Thoracic aorta (tissue), 2 donors: ENCODE measurements around the gene MTHFD1. TPM values are rescaled to one million over a fixed set of nuclear protein-coding genes. Genes with fewer than 3 reads are reported as not detected.

Experiments
- ATAC-seq: fragments of 150-250 bp; one replicate; pipeline ENCODE4 v1.8.0; 2017; ENCODE audit warnings: low read depth; ENCODE audit not compliant: insufficient number of reproducible peaks, low FRiP score
- DNase-seq: peaks from one replicate; pipeline ENCODE4 v3.0.0-alpha.2; 2020; ENCODE audit warnings: low spot score
- H3K27ac ChIP-seq, 2 donors: fragments of 200-600 bp; sonication (generic); 1 replicate in 1 of 2; 2 replicates in 1 of 2; pipeline ENCODE4 v1.5.1; 2016; ENCODE audit warnings: mild to moderate bottlenecking in 2 of 2, moderate library complexity in 2 of 2
- H3K27me3 ChIP-seq: fragments of 200-600 bp; sonication (generic); replicated peaks from 2 replicates; pipeline ENCODE4 v1.6.0; 2016; ENCODE audit warnings: mild to moderate bottlenecking; ENCODE audit not compliant: insufficient read depth
- H3K36me3 ChIP-seq: fragments of 200-600 bp; sonication (generic); one replicate; pipeline ENCODE4 v1.5.1; 2016
- H3K4me1 ChIP-seq, 2 donors: fragments of 200-600 bp; sonication (generic); 1 replicate in 1 of 2; 2 replicates in 1 of 2; pipeline versions ENCODE4 v1.5.1 to v1.6.0; 2016; ENCODE audit warnings: low read depth in 2 of 2, mild to moderate bottlenecking in 1 of 2; ENCODE audit not compliant: control insufficient read depth in 1 of 2
- H3K4me3 ChIP-seq: fragments of 200-600 bp; sonication (generic); 2 replicates; pipeline ENCODE4 v1.5.1; 2016; ENCODE audit warnings: mild to moderate bottlenecking
- H3K9me3 ChIP-seq: fragments of 200-600 bp; sonication (generic); 2 replicates; pipeline ENCODE4 v1.5.1; 2016
- CTCF ChIP-seq: fragments of 200-600 bp; sonication (generic); IDR thresholded peaks from one replicate; pipeline ENCODE4 v1.5.1; 2019; ENCODE audit warnings: antibody characterized with exemption
- total RNA-seq, 2 donors: library from RNA; depleted of rRNA; stranded (reverse); fragments of >200 nt; gene quantifications; one replicate each; pipeline versions ENCODE4 v1.1.0 to v1.2.3, GENCODE V29; 2016

MTHFD1 gene
- total RNA-seq, 2 donors from 2014 or later = 26.5 to 33.7 TPM

GRCh38 chr14:64504897-64505794, 117.0 kb downstream of the MTHFD1 start:
- peak overlapping the region; percentile 100 for H3K27ac ChIP-seq
- ATAC-seq (peak; percentile 37), DNase-seq (peak; percentile 69)
- H3K9me3 ChIP-seq = no peaks in the 10 kb centered on the region
- no peak for TF ChIP-seq CTCF
- no peaks in the 10 kb centered on the region for H3K27me3 ChIP-seq
- H3K36me3 ChIP-seq = no peaks in the 10 kb centered on the region
- peak overlapping the region; percentile 98 for H3K4me3 ChIP-seq
- H3K4me1 ChIP-seq = peaks cover 56 to 57% of the 10 kb centered on the region in 2 donors

GRCh38 chr14:64506721-64507120, 118.6 kb downstream of the MTHFD1 start:
- H3K4me1 ChIP-seq = peaks cover 48 to 58% of the 10 kb centered on the region in 2 donors
- TF ChIP-seq CTCF = no peak
- ATAC-seq = no peak
- peak overlapping the region in 1 of 2 donors; percentile 100 for H3K27ac ChIP-seq
- H3K9me3 ChIP-seq = no peaks in the 10 kb centered on the region
- peak overlapping the region; percentile 98 for H3K4me3 ChIP-seq
- no peaks in the 10 kb centered on the region for H3K27me3 ChIP-seq
- no peak for DNase-seq
- H3K36me3 ChIP-seq = no peaks in the 10 kb centered on the region

- Histone ChIP-seq H3K27ac (no peak overlapping the region), H3K4me3 (peak overlapping the region; percentile 12), H3K36me3 (no peaks in the 10 kb centered on the region), H3K9me3 (no peaks in the 10 kb centered on the region), H3K4me1 (peaks cover 43 to 58% of the 10 kb centered on the region in 2 donors), H3K27me3 (no peaks in the 10 kb centered on the region)
- no peak for ATAC-seq
- no peak for DNase-seq
- no peak for TF ChIP-seq CTCF
Observed at GRCh38 chr14:64507376-64508156, 119.4 kb downstream of the MTHFD1 start.

- H3K27me3 ChIP-seq = no peaks in the 10 kb centered on the region
- H3K36me3 ChIP-seq = no peaks in the 10 kb centered on the region
- H3K27ac ChIP-seq = no peak overlapping the region
- DNase-seq (no peak), ATAC-seq (no peak)
- no peak overlapping the region for H3K4me3 ChIP-seq
- no peak for TF ChIP-seq CTCF
- peaks cover 43 to 61% of the 10 kb centered on the region in 2 donors for H3K4me1 ChIP-seq
- H3K9me3 ChIP-seq = no peaks in the 10 kb centered on the region
Observed at GRCh38 chr14:64508215-64508776, 120.1 kb downstream of the MTHFD1 start.

- H3K4me1 ChIP-seq = peaks cover 43 to 61% of the 10 kb centered on the region in 2 donors
- no peak for DNase-seq
- no peaks in the 10 kb centered on the region for H3K27me3 ChIP-seq
- H3K27ac ChIP-seq = no peak overlapping the region
- H3K36me3 ChIP-seq = no peaks in the 10 kb centered on the region
- no peak for ATAC-seq
- TF ChIP-seq CTCF = no peak
- H3K9me3 ChIP-seq = no peaks in the 10 kb centered on the region
- no peak overlapping the region for H3K4me3 ChIP-seq
Observed at GRCh38 chr14:64509036-64509435, 120.9 kb downstream of the MTHFD1 start.
